GM19438 (cell line): Measurements from ENCODE around the gene IGFALS.
"Not testable (repeated sequence)": the region's sequence is repeated elsewhere in the genome, so short reads cannot be mapped to it uniquely, and the experiment has no call there.

ENCODE experiments used
- ATAC-seq: cut with Tn5 transposase; IDR thresholded peaks from one replicate; pipeline ENCODE4 v1.9.1; 2021; ENCODE audit warnings: low read depth; ENCODE audit not compliant: unreplicated experiment

Gene IGFALS

DNA sequence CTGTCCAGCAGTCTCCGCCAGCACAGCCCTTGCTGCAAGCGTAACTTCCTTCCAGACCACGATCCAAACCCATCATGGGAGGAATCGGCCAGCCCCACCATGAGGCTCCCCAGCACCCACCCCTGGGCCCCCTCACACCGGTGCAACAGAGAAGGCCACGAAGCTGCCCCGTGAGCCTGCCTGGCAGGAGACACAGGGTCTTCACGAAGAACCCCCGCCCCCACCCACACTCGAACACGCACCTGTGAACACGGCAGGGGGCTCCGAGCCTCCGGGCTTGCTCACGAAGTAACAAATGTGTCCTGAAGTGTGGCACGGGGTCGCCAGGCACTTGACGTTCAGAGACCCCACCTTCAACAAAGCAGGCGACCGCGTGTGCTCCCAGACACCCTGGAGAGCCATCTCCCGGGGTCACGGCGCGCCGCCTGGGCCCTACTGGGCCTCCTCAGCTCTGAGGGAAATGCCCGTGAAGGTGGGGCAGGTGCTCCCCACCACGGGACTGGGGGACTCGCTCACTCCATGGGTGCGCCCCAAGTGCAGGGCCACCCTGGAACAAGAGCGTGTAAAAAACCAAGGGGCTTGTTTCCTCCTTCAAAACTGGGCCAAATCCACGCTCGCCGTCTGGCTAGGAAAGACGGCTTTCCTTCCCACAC is 25.5 kb upstream of the IGFALS start:
- ATAC-seq = no peak

DNA sequence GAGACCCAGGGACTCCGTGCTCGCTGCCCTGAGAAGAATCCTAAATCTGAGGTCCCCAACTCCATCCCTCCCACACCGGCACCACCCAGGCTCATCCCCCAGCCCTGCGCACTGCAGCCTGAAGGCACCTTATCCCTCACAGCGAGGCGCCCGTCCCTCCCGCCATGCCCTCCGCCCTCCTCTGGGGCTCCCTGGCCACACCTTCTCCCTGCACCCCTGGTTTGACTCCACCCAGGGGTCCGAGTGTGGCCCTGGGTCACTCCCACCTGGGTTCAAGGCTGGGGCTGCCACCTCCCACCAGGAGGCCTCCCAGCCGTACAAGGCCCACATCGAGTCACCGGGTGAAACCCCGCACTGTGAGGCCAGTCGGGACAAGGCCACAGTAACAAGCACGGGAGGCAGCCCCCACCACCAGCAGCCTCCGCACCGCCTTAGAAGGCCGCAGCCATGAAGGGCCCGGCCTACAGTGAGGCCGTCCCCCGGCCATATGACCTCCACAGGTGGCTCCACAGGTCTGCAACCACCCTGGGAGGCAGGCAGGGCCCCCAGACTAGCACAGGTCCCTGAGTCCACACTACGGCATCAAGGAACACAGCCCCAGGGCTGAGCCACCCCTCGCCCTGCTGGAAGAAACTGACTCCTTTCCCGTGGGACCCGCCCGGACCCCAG is 24.8 kb upstream of the IGFALS start:
- ATAC-seq = no peak

DNA sequence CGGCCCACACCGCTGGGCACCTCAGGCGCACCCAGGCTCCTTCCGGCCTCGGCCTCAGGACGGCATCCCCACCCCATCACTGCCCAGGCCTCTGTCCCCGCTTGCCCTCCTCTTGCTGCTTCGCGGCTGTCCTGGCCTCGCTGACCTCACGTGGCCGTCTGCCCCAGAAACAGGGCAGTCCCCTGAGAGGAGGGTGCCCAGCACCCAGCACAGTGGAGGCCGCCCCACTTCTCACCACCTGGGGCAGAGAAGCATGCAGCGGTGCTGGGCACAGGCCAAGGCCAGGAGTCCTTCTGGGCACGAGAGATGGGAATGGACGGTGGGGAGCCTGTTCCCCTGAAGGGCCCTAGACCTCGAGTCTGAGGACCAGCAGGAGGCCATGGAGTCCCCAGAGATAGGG is 24.2 kb upstream of the IGFALS start:
- ATAC-seq = no peak

DNA sequence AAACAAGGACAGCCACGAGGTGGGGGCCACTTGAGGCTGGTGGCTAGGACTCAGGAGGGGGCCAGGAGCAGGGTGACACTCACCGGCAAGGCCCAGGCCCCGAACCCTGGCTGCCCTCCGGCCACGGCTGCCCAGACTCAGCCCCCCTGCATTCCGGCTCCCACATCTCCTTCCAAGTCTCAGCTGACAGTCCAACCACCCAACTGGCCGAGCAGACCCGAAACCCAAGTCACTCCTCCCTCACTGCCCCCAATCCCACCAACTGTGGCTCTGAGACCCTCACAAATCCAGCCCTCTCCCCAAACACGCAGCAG is 23.7 kb upstream of the IGFALS start:
- ATAC-seq = no peak

DNA sequence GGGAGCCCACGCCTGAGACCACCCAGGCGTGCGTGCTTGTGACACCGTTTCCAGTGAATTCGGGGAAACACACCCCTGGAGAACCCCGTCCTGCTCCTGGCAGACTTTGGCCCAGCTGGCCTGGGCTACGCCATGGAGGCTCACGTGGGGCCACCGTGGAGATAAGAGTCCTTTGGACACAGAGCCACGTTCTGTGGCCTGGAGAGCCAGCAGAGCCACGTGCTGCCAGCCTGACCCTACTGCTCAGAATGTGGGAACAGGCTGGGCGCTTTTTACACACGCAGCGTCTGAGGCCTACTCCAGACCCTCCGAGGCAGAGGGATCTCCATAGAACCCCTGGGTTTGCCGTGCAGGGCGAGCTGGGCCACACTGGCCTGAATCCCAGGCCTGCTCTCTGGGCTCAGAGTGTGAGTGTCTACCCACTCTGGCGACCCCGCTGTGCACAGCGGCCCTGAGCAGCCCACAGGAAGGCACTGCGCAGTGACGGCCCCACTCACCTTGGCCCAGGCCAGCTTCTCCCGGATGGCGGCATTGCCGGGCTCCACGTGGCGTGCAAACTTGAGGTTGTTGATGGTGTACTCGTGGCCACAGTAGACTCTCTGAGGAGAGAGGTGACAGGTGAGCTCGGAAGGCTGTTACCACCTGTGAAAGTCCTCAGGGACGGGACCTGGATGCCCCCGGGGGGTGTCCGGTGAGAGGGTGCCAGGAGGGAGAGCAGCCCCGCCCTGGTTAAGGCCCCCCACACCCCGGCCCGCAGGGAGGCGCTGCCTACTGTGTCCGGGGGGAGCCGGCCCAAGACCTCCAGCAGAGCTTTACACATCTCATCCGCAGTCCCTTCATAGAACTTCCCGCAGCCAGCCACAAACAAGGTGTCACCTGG is 23.1 kb upstream of the IGFALS start:
- ATAC-seq = no peak

DNA sequence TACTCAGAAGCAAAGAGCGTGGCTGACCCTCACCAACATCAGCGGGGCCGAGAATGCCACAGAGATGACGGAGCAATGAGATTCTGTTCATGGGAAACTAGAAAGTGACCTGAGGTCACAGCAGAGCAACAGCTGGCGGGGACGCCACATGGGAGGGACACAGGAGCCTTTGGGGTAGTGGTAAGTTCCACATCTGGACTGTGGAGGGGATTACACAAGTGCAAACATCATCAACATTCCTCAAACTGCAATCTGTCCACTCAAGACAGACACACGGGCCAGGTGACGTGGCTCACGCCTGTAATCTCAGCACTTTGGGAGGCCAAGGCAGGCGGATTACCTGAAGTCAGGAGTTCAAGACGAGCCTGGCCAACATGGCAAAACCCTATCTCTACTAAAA is 22.0 kb upstream of the IGFALS start:
- no peak for ATAC-seq

DNA sequence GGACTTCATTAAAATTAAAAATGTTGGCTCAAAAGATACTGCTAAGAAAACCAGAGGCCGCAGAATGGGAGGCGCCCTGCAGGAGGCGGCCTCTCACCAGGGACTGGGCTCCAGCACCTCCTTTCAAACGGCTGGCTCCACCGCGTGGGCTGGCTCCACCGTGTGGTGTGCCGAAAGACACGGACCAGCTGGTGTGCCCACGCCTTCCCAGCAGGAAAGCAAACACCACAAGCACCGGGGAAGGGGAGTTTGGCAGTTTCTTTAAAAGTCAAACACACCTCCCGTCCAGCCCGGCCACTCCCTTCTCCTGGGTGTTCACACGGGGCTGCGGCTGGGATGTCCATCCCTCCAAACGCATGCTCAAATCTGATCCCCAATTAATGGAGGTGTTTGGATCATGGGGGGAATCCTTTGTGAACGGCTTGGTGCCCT is 19.2 kb upstream of the IGFALS start:
- ATAC-seq = no peak

GRCh38 chr16:1810536-1810935 is 17.0 kb upstream of the IGFALS start:
- no peak for ATAC-seq

DNA sequence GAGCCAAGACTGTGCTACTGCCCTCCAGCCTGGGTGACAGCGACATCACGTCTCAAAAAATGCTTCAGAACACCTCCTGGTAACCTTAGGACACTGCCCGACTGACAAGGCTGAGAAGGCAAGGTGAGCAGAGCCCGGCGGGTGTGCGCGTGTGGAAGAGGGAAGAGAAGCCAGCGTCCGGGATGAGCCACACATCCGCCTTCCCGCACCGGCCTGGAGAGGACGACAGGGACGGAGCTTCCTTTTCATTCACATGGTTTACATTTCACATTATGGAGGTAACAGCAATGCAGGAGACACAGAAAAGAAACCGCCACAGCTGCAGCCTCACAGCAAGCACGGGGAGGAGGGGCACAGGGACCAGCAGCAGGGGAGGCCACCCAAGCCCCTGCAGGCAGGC is 16.6 kb upstream of the IGFALS start:
- no peak for ATAC-seq

DNA sequence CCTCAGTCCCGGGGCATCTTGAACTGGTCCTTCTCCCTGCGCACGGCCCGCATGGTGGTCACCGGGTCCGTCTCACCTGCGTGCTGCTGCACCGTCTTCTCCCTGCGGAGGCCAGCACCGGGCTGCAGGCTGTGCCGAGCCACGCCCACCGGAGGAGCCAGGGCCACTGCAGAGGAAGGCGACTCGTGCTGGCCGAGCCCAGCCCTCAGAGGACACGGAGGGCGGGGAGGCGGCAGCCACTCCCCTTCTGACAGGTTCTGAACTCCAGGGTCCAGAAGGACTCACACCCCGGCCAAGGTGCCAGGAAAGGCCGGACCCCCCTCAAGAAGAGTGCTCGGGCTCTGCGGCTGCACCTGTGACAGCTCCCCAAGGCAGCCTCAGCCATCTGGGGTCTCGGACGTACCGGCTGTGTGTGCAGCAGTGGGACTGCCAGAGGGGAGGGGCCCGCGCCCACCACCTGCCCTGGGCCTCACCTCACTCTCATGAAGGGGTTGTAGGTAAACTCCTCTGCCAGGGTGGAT is 15.8 kb upstream of the IGFALS start:
- ATAC-seq = no peak

DNA sequence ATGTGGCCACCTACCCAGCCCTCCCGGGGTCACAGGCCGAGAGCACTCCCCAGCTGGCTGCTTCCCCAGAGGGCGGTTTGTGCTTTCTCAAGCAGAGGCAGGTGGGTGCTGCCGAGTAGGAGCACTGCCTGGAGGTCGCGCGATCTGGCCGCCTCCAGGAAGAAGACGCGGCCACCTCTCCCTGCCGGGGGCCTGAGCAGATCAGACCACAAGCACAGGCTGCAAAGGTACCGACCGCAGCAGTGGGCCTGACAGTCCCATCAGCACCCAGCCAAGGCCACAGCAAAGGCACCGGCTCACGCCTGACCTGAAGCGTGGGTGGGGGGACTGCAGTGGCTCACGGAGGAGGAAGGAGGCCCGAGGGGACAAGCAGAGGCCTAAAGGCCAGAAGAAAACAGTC is 15.2 kb upstream of the IGFALS start:
- ATAC-seq = no peak

DNA sequence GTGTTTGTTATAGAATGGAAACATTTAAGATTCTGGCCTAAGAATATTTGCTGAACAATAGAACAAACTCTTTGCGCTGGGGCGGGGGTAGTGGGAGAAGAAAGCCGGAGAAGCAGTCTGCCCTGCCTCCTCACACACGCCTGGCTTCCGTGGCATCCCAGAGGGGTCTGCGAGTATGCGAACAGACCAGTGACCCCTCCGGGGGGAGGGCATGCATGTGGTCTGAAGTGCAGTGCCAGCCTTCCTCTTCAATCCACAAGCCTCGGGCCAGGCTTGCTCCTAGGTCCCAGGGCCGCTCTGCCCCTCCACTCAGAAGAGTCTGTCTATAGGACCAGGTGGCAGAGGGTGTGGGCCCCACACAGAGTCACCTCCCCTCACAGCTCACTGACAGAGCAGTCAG is 14.1 kb upstream of the IGFALS start:
- no peak for ATAC-seq

- ATAC-seq = no peak
These were observed 7.2 kb upstream of the IGFALS start for GRCh38 chr16:1800701-1801100.

GRCh38 chr16:1799263-1799662 is 5.8 kb upstream of the IGFALS start:
- not testable (repeated sequence) for ATAC-seq

- no peak for ATAC-seq
These were observed 1.6 kb upstream of the IGFALS start for GRCh38 chr16:1794908-1795666.

DNA sequence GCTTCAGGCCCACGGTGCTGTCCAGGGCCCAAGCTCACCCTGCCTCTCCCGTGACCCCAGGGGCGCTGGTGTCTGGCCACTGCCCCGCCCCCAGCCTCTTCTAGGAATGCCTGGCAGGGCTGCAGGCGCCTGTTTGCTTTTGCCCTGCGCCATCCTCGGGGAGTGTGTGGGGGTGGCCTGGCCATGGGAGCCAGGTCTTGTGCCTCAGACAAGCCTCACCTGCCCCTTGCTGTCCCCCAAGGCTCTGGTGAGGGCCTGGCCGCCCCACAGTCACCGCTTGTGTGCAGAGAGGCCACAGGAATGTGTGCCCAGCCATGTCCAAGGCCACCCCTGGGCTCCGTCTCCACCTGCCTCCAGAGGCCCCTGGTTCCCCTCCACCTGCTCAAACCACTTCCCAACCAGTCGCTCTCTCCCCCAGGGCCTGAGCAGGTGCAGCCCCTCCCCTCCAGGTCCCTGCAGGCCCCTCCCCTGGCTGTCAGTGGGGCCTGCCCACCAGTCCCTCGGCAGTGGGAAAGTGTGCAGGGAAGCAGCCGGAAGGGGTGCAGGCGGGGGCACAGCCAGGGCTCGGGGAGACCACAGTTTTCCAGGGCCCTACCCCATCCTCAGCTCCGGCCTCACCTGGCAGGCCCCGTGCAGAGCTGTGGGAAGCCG is 841 bp upstream of the IGFALS start:
- no peak for ATAC-seq

DNA sequence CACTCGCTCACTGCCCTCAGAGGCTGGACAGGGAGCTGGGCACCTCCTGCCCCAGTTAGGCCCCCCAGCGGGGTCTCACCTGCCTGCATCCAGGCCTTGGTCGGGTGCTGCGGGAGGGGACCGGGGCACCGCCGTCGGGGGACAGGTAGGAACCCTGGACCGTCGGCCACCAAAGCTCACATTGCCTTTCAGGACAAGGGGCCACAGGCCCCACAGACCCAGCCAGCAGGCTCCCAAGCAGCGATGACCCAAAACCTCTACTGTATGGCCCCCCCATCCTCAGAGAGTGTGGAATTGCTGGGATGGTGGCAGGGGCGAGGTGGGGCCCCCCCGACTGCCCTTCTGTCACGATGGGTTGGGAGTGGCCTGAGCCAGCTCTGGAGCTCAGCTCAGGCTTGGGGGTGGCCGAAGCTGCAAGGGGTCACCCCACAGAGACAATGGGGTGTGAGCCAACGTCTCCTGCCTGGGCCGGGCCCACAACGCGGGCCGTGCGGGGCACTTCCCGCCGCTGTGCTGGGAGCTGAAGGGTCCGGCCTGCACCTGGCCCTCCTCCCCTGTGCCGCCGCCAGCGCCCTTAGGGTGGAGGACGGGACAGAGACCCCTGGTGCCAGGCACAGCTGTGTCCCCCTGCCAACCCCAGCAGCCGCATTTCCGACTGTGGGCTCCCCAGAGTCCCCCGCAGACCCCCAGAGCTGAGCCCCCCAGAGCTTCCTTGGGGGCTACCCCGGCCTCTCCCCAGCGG is 498 bp downstream of the IGFALS start:
- ATAC-seq = no peak

- ATAC-seq = no peak
These were observed 1.3 kb downstream of the IGFALS start for GRCh38 chr16:1791943-1792812.
